NCI-H1930 (cell line): ENCODE results near the gene PPP1R9A.

ENCODE experiments used
- DNase-seq, 2 experiments: peaks; one replicate each; lab custom pipeline; 2025; lab: John Stamatoyannopoulos, UW

Gene PPP1R9A

GRCh38 chr7:95319570-95319969, 412.2 kb downstream of the PPP1R9A start:
- DNase-seq: no peak

DNA sequence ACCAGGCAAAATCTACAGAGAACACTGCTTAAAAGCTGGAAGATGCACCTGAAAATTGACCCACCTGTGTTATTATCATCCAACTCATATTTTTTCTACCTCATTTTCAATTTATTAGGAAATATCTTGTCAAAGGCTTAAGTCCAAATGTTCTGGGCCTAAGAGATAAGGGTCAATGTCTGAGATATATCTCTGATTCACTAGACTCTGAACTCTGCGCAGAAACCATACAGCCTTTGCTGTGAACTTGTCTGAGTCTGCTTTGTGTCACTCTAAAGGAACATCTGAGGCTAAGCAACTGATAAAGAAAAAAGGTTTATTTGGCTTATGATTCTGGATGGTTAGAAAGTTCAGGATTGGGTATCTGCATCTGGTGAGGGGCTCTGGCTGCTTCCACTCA, 413.3 kb downstream of the PPP1R9A start:
- no peak for DNase-seq

DNA sequence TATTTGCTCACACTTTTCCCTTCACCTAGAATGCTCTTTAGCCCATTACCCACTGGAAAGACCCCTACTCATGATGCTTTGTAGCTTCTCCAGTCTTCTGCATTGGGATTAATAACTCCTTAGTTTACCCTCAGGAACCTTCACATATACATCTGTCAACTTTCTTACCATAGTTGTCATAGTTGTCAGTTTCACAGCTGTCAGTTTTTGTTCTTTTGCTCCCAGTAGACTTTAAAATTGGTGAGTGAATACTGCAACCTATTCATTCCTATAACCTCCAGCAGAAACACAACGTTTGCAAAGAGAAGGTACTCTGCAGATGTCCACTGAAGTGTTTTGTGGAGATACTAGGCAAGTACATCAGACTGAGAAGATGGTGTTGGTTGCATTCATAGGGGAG, 414.3 kb downstream of the PPP1R9A start:
- no peak for DNase-seq

DNA sequence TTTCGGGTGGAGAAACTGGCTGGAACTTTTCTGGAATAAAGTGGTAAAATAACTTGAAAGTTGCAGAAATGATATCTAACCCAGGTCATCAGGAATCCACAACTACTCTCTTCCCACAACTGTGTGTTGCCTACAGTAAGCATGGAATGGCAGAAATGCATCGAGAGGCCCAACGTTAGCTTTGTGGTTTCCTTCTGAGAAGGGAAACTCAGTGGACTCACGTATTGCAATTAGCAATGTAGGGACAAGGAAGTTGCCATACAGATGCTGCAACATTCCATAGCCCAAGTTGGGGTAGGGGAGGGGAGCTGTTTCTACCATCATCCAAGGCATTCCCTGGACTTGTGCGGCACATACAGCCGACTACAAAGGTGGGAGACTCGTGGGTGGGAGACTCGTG, 415.0 kb downstream of the PPP1R9A start:
- no peak for DNase-seq

GRCh38 chr7:95322854-95323253, 415.5 kb downstream of the PPP1R9A start:
- no peak for DNase-seq

- DNase-seq: no peak
These were observed 416.2 kb downstream of the PPP1R9A start for GRCh38 chr7:95323410-95324129.

DNA sequence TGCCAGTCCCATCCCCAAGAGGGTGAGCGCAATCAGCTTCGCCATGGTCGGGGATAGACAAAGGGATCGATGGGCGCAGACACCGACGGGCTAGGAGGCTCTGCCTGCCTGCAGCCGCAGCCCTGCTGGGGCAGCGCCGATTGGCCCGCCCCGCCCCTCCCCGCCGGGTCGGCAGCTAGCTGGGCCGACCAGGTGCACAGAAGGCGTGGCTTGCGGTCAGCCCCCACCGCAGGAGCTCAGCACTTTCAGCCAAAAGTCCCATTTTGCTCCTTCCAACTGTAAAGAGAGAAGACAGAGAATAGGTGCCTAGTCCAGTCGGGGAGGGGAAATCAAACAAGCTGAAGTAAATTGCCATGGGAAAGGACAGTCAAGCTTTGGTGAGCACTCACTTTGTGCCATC, 417.0 kb downstream of the PPP1R9A start, which contains the start of gene PON1:
Gene PON1 (minus strand): TSS at position 102 of the 400 bp plus-strand sequence. CDS start 57 bp downstream, at position 45.
- no peak for DNase-seq

DNA sequence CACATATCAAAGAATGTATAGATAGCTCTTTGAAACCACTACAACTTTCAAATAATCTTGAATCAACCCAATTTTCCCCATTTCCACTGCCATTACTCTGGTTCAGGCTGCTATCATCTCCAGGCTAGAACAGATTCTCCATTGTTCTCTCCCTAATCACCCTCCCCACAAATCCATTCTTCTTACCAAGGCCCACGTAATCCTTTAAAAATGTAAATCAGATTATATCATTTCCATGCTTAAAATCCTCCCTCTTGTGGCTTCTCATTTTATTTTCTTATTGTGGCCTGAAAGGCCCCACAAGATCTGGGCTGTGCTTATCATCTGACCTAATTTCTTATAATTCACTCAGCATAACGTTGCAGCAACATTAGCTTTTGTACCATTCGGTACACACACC, 420.0 kb downstream of the PPP1R9A start:
- DNase-seq: no peak

GRCh38 chr7:95330204-95330960, 423.0 kb downstream of the PPP1R9A start:
- no peak for DNase-seq

GRCh38 chr7:95330961-95331337, 423.6 kb downstream of the PPP1R9A start:
- no peak for DNase-seq

DNA sequence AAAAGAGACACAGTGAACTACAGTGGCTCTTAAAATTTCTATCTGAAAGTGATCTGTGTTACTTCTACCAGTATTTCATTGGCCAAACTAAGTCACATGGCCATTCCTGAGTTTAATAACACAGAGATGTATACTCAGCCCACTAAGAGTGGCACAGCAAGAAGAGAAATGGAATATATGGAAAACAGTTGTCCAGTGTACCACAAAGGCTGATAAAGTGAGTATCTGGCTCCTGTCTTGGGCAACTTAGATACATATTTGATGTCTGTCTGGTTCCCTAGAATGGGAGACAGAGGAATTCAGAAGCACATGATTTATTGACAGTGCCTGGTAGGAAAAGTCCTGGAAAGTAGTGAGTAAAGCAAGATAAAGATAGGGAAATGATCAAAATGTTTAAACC, 427.1 kb downstream of the PPP1R9A start:
- no peak for DNase-seq

DNA sequence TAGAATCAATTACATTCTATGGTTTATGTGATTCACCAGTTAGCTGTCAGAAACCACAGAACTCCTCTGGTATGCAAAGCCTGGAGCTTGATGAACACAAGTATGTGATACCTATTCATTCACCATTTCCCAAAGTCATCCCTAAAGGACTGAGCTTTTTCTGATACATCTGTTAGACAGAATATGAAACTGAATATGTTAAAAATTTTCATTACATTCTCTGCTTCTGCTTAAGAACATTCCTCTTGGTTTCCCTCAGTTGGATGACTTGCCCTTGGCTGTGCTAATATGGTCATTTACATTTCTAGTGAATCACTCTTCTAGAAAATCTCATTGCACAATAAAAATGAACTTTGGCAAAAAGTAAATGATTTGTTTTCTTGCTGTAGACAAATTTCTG, 427.7 kb downstream of the PPP1R9A start:
- DNase-seq: no peak

DNA sequence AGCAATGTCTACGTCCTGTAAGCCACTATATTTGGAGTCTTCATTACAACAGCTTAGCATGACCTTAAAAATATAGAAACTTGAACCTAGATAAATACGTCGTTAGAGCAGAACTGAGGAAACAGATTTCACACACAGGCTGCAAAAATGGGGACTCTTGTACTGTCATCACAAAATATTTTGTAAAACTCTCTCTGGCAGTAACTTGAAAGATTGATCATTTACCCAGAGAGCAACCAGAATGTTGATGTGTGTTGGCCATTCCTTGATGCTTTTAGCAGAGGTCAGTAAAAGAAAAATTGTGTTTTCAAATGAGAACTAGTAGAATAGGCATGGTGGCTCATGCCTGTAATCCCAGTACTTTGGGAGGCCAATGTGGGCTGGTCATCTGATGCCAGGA, 431.4 kb downstream of the PPP1R9A start:
- DNase-seq: no peak

- no peak for DNase-seq
These were observed 433.1 kb downstream of the PPP1R9A start for GRCh38 chr7:95340491-95340890.

GRCh38 chr7:95342029-95342428, 434.6 kb downstream of the PPP1R9A start:
- DNase-seq: no peak

GRCh38 chr7:95342642-95343307, 435.4 kb downstream of the PPP1R9A start:
- no peak for DNase-seq
